NCI-H1105 treated with DMSO at 0.1 percent for 48 hours (cell line): ENCODE data around the gene ARF1.

ENCODE experiments used
- DNase-seq: peaks from one replicate; lab custom pipeline; 2025; lab: John Stamatoyannopoulos, UW

Gene ARF1

DNA sequence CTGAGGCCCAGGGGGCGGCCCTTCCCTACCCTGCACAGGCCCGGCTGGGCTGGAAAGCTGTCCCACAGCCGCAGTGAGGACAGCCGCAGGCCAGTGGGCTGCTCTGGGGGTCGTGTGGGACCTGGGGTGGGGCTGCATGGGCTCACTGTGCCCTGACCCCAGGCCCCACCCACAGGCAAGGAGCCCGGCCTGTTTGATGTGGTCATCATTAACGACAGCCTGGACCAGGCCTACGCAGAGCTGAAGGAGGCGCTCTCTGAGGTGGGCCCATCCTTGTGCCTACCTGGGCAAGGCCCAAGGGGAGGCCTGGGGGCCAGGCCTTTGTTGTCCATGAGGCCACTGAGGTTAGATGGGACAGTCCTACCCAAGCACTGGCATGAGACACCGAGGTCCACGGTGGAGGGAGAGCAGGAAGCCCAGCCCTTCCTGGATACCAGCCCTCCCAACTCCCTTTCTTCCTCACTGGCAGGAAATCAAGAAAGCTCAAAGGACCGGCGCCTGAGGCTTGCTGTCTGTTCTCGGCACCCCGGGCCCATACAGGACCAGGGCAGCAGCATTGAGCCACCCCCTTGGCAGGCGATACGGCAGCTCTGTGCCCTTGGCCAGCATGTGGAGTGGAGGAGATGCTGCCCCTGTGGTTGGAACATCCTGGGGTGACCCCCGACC lies 65.8 kb downstream of the ARF1 start:
- no peak for DNase-seq
